Measurements from ENCODE around the gene CACNA1C. TPM values are rescaled to one million over a fixed set of nuclear protein-coding genes. Genes with fewer than 3 reads are reported as not detected.

Gene CACNA1C
- total RNA-seq, 6 donors from 2014 or later, result 5.2 to 45.1 (median 8.8) TPM

GRCh38 chr12:2301531-2302461, 249.0 kb downstream of the CACNA1C start:
- no peaks in the 10 kb centered on the region for H3K9me3 ChIP-seq
- peak overlapping the region in 3 of 4 donors; percentile 18 to 58 (median 44) for H3K27ac ChIP-seq
- TF ChIP-seq EP300 (IDR thresholded peaks at IDR 0.05) (no peak), POLR2AphosphoS5 (IDR thresholded peaks at IDR 0.05) (no peak), POLR2A (IDR thresholded peaks at IDR 0.05) (no peak), CTCF (IDR thresholded peaks at IDR 0.05) (no peak)
- no peak overlapping the region for H3K4me3 ChIP-seq
- ATAC-seq (ENCODE audit: low FRiP score in 2 of 2), result no peak
- H3K4me1 ChIP-seq, result peaks cover 0 to 3% (median under 1%) of the 10 kb centered on the region in 4 donors
- no peaks in the 10 kb centered on the region for H3K36me3 ChIP-seq
- WGBS, 2 donors, result 78 to 79% methylated on average over 14 of the region's 14 CpGs
- H3K27me3 ChIP-seq, result no peaks in the 10 kb centered on the region
- DNase-seq, result no peak

GRCh38 chr12:2302711-2303580, 250.2 kb downstream of the CACNA1C start:
- H3K27ac ChIP-seq, result peak overlapping the region in 2 of 4 donors; percentile 44 to 58
- peak in 1 of 2 donors; percentile 59 for DNase-seq
- TF ChIP-seq CTCF (IDR thresholded peaks at IDR 0.05) (no peak), POLR2AphosphoS5 (IDR thresholded peaks at IDR 0.05) (no peak), POLR2A (IDR thresholded peaks at IDR 0.05) (no peak), EP300 (IDR thresholded peaks at IDR 0.05) (no peak)
- no peak overlapping the region for H3K4me3 ChIP-seq
- H3K36me3 ChIP-seq, result no peaks in the 10 kb centered on the region
- no peaks in the 10 kb centered on the region for H3K27me3 ChIP-seq
- no peaks in the 10 kb centered on the region for H3K9me3 ChIP-seq
- no peak for ATAC-seq (ENCODE audit: low FRiP score in 2 of 2)
- 82 to 85% methylated on average over 21 of the region's 21 CpGs for WGBS, 2 donors
- peaks cover 0 to 3% (median 2%) of the 10 kb centered on the region in 4 donors for H3K4me1 ChIP-seq

DNA sequence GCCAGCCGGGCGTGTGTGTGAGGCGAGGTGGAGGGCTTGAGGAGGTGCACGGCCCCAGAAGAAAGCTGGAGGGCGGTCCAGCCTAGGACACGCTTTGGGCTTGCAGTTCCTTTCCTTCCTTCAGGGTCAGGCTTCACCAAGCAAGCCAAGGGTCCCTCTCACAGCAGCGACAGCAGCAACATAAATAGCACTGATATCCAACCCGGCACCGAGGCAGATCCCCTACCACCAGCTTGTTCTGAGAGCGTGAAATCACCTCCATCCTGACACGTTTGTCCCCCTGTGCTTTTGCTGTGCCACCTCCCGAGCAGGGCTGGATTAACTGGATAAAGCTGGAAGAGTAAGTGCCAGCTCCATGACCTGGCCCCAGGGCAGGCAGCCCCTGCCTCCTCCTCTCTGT, 251.4 kb downstream of the CACNA1C start:
- H3K27me3 ChIP-seq, result no peaks in the 10 kb centered on the region
- DNase-seq (no peak), ATAC-seq (ENCODE audit: low FRiP score in 2 of 2) (no peak)
- H3K9me3 ChIP-seq, result peaks cover 0 to 4% (median 0%) of the 10 kb centered on the region in 4 donors
- TF ChIP-seq POLR2AphosphoS5 (IDR thresholded peaks at IDR 0.05) (no peak), EP300 (IDR thresholded peaks at IDR 0.05) (no peak), POLR2A (IDR thresholded peaks at IDR 0.05) (no peak), CTCF (IDR thresholded peaks at IDR 0.05) (no peak)
- H3K4me3 ChIP-seq, result no peak overlapping the region
- 70 to 83% methylated on average over 9 to 12 of the region's 12 CpGs for WGBS, 2 donors
- no peaks in the 10 kb centered on the region for H3K36me3 ChIP-seq
- H3K4me1 ChIP-seq, result peaks cover 0 to 3% (median 2%) of the 10 kb centered on the region in 4 donors
- H3K27ac ChIP-seq, result no peak overlapping the region

GRCh38 chr12:2306012-2306411, 253.2 kb downstream of the CACNA1C start:
- no peaks in the 10 kb centered on the region for H3K36me3 ChIP-seq
- no peak overlapping the region for H3K27ac ChIP-seq
- WGBS, 2 donors, result 53 to 55% methylated on average over 2 to 3 of the region's 3 CpGs
- peaks cover 0 to 4% (median 0%) of the 10 kb centered on the region in 4 donors for H3K9me3 ChIP-seq
- peaks cover 0 to 7% (median 2%) of the 10 kb centered on the region in 4 donors for H3K4me1 ChIP-seq
- ATAC-seq (ENCODE audit: low FRiP score in 2 of 2) (no peak), DNase-seq (no peak)
- no peaks in the 10 kb centered on the region for H3K27me3 ChIP-seq
- no peak for TF ChIP-seq CTCF (IDR thresholded peaks at IDR 0.05)
- no peak for TF ChIP-seq POLR2AphosphoS5 (IDR thresholded peaks at IDR 0.05)
- H3K4me3 ChIP-seq, result no peak overlapping the region

Measured in upper lobe of left lung (tissue), 6 donors.